ENCODE results near the gene ABHD17B.

The ABHD17B gene

DNA sequence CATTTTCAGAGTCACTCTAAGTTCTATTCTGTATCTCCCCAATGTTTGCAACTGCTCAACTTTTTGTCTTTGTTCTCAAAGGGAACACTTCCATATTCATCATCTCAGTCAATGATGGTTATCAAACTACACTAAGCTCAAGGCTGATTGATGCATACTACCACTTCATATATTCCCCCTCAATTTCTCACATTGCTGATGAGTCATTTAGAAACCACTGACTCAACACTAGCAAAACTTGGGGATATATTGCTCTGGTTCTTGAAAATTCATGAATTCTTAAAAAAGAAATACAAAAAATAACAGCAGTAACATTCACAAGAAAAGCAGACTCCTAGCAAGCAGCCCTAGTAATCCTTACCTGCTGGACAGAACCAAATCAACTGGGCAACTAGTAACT lies 52.2 kb downstream of the ABHD17B start:
- POLR2A ChIA-PET, result no interaction called here
- TF ChIP-seq SP1 (IDR thresholded peaks at IDR 0.05), result no peak
- TF ChIP-seq FOXK2 (IDR thresholded peaks at IDR 0.05), result no peak
- TF ChIP-seq FOXM1 (IDR thresholded peaks at IDR 0.05; ENCODE audit: borderline replicate concordance), result no peak
- TF ChIP-seq TARDBP (IDR thresholded peaks at IDR 0.05), result no peak
- no peak for TF ChIP-seq BHLHE40 (IDR thresholded peaks at IDR 0.05; ENCODE audit: borderline replicate concordance)
- no peak for TF ChIP-seq LEF1 (IDR thresholded peaks at IDR 0.05; ENCODE audit: borderline replicate concordance)
- no peak for TF ChIP-seq ZNF384 (IDR thresholded peaks at IDR 0.05)
- no peak for TF ChIP-seq SUZ12 (IDR thresholded peaks at IDR 0.05)
- TF ChIP-seq L3MBTL2 (conservative IDR thresholded peaks at IDR 0.05), result no peak
- no peak for TF ChIP-seq ARNT (IDR thresholded peaks at IDR 0.05)
- TF ChIP-seq ELF4 (IDR thresholded peaks at IDR 0.05), result no peak
- no peak for TF ChIP-seq CTBP1 (IDR thresholded peaks at IDR 0.05; ENCODE audit: borderline replicate concordance)
- TF ChIP-seq HDGF (IDR thresholded peaks at IDR 0.05; ENCODE audit: borderline replicate concordance), result no peak
- TF ChIP-seq NFRKB (IDR thresholded peaks at IDR 0.05), result no peak
- TF ChIP-seq FOXA1 (IDR thresholded peaks at IDR 0.05), result no peak
- TF ChIP-seq PKNOX1 (IDR thresholded peaks at IDR 0.05), result no peak
- no peak for DNase-seq (ENCODE audit: extremely low spot score)
- CTCF ChIA-PET, result no interaction called here

DNA sequence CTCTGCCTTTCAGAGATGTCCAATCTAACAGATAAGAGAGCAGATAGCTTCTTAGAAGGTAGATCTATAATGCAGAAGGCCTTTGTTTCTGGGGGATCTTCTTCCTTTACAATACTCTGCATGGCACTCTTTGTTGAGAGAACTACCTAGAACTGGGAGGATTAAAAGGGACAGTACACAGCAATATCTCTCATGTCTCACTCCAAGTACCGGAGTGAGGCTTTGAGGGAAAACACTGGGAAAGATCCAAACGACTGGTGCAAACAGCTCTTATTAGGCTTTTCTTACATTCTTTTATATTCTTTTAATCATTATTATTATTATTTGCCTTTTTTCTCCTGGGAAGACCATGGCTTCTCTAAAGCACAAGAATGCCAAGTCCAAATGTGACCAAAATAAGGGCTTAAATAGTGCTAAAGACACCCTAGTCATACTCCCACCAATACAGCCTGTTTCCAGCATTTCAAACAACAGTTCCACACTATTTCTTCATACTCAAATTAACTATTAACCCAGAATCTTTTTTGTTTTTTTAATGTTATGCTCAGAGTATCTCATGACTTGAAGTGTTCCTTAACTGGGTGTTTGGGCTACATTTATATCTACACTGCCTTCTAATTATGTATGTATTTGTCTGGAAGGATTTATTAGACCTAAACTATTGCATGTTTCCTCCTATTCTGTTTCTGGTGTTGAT lies 52.7 kb downstream of the ABHD17B start:
- ChIA-PET CTCF (no interaction called here), POLR2A (no interaction called here)
- TF ChIP-seq L3MBTL2 (conservative IDR thresholded peaks at IDR 0.05) (no peak), FOXA1 (IDR thresholded peaks at IDR 0.05) (no peak), TARDBP (IDR thresholded peaks at IDR 0.05) (no peak), ZNF384 (IDR thresholded peaks at IDR 0.05) (no peak), ARNT (IDR thresholded peaks at IDR 0.05) (no peak), SP1 (IDR thresholded peaks at IDR 0.05) (no peak), PKNOX1 (IDR thresholded peaks at IDR 0.05) (no peak), FOXM1 (IDR thresholded peaks at IDR 0.05; ENCODE audit: borderline replicate concordance) (no peak), SUZ12 (IDR thresholded peaks at IDR 0.05) (no peak), ELF4 (IDR thresholded peaks at IDR 0.05) (no peak), HDGF (IDR thresholded peaks at IDR 0.05; ENCODE audit: borderline replicate concordance) (no peak), LEF1 (IDR thresholded peaks at IDR 0.05; ENCODE audit: borderline replicate concordance) (no peak)
- no peak for DNase-seq (ENCODE audit: extremely low spot score)

GRCh38 chr9:71857159-71857558 lies 53.8 kb downstream of the ABHD17B start:
- TF ChIP-seq ZNF384 (IDR thresholded peaks at IDR 0.05) (no peak), SP1 (IDR thresholded peaks at IDR 0.05) (no peak), LEF1 (IDR thresholded peaks at IDR 0.05; ENCODE audit: borderline replicate concordance) (no peak), L3MBTL2 (conservative IDR thresholded peaks at IDR 0.05) (no peak), FOXK2 (IDR thresholded peaks at IDR 0.05) (no peak), ELF4 (IDR thresholded peaks at IDR 0.05) (no peak), TARDBP (IDR thresholded peaks at IDR 0.05) (no peak), FOXA1 (IDR thresholded peaks at IDR 0.05) (no peak), PKNOX1 (IDR thresholded peaks at IDR 0.05) (no peak), NFRKB (IDR thresholded peaks at IDR 0.05) (no peak), SUZ12 (IDR thresholded peaks at IDR 0.05) (no peak), FOXM1 (IDR thresholded peaks at IDR 0.05; ENCODE audit: borderline replicate concordance) (no peak), BHLHE40 (IDR thresholded peaks at IDR 0.05; ENCODE audit: borderline replicate concordance) (no peak), CTBP1 (IDR thresholded peaks at IDR 0.05; ENCODE audit: borderline replicate concordance) (no peak), HDGF (IDR thresholded peaks at IDR 0.05; ENCODE audit: borderline replicate concordance) (no peak), ARNT (IDR thresholded peaks at IDR 0.05) (no peak)
- DNase-seq (ENCODE audit: extremely low spot score), result no peak
- ChIA-PET POLR2A (no interaction called here), CTCF (no interaction called here)

- DNase-seq (ENCODE audit: extremely low spot score), result no peak
- ChIA-PET POLR2A (no interaction called here), CTCF (no interaction called here)
- no peak for TF ChIP-seq SP1 (IDR thresholded peaks at IDR 0.05)
- no peak for TF ChIP-seq ZNF384 (IDR thresholded peaks at IDR 0.05)
- no peak for TF ChIP-seq ELF4 (IDR thresholded peaks at IDR 0.05)
- no peak for TF ChIP-seq FOXA1 (IDR thresholded peaks at IDR 0.05)
- TF ChIP-seq TARDBP (IDR thresholded peaks at IDR 0.05), result no peak
- TF ChIP-seq ARNT (IDR thresholded peaks at IDR 0.05), result no peak
- no peak for TF ChIP-seq BHLHE40 (IDR thresholded peaks at IDR 0.05; ENCODE audit: borderline replicate concordance)
- no peak for TF ChIP-seq NFRKB (IDR thresholded peaks at IDR 0.05)
- no peak for TF ChIP-seq LEF1 (IDR thresholded peaks at IDR 0.05; ENCODE audit: borderline replicate concordance)
- TF ChIP-seq FOXK2 (IDR thresholded peaks at IDR 0.05), result no peak
- no peak for TF ChIP-seq CTBP1 (IDR thresholded peaks at IDR 0.05; ENCODE audit: borderline replicate concordance)
These were observed 56.2 kb downstream of the ABHD17B start for GRCh38 chr9:71854811-71855210.

DNA sequence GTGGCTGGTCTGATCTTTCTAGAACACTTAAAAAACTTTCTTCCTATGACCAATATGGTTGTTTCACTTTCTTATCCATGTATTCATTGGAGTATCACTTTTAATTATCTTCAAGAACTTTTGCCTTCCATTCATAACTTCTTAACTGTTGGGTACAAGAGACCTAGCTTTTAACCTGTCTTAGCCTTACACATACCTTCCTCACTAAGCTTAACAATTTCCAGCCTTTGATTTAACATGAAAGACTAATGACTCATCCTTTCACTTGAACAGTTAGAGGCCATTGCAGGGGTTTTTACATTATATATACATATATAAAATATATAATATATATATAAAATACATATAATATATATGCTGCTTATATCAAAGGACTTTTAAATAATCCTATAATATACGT lies 57.9 kb downstream of the ABHD17B start:
- TF ChIP-seq HDGF (IDR thresholded peaks at IDR 0.05; ENCODE audit: borderline replicate concordance) (no peak), CTBP1 (IDR thresholded peaks at IDR 0.05; ENCODE audit: borderline replicate concordance) (no peak), FOXM1 (IDR thresholded peaks at IDR 0.05; ENCODE audit: borderline replicate concordance) (no peak), LEF1 (IDR thresholded peaks at IDR 0.05; ENCODE audit: borderline replicate concordance) (no peak), FOXA1 (IDR thresholded peaks at IDR 0.05) (no peak), ARNT (IDR thresholded peaks at IDR 0.05) (no peak), TARDBP (IDR thresholded peaks at IDR 0.05) (no peak), NFRKB (IDR thresholded peaks at IDR 0.05) (no peak), ELF4 (IDR thresholded peaks at IDR 0.05) (no peak), ZNF384 (IDR thresholded peaks at IDR 0.05) (no peak), SUZ12 (IDR thresholded peaks at IDR 0.05) (no peak), FOXK2 (IDR thresholded peaks at IDR 0.05) (no peak), L3MBTL2 (conservative IDR thresholded peaks at IDR 0.05) (no peak), SP1 (IDR thresholded peaks at IDR 0.05) (no peak), PKNOX1 (IDR thresholded peaks at IDR 0.05) (no peak), BHLHE40 (IDR thresholded peaks at IDR 0.05; ENCODE audit: borderline replicate concordance) (no peak)
- ChIA-PET CTCF (no interaction called here), POLR2A (no interaction called here)
- no peak for DNase-seq (ENCODE audit: extremely low spot score)

Measured in HEK293T (cell line).